ENCODE measurements around the gene FTO.

DNA sequence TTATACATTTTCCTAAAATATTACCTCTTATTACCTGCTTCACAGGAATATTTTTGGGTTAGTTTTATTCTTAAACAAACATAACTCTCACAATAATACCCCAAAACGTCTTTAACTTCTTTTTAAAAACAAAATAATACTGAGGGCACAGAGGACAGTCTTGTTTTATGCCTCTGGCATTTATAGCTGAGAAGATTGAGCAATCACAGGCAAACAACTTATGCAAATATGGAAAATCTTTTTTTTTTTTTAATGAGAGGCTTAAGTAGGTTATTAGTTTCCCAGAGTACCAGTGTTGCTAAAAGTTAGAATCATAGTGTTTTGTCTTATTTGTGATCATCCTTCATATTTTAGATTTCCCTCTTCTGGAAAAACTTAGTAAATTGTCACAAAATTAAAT is 195.0 kb downstream of the FTO start:
- TF ChIP-seq POLR2A (IDR thresholded peaks at IDR 0.05) (no peak), POLR2AphosphoS5 (IDR thresholded peaks at IDR 0.05) (no peak)
- TF ChIP-seq, protein P1, sequence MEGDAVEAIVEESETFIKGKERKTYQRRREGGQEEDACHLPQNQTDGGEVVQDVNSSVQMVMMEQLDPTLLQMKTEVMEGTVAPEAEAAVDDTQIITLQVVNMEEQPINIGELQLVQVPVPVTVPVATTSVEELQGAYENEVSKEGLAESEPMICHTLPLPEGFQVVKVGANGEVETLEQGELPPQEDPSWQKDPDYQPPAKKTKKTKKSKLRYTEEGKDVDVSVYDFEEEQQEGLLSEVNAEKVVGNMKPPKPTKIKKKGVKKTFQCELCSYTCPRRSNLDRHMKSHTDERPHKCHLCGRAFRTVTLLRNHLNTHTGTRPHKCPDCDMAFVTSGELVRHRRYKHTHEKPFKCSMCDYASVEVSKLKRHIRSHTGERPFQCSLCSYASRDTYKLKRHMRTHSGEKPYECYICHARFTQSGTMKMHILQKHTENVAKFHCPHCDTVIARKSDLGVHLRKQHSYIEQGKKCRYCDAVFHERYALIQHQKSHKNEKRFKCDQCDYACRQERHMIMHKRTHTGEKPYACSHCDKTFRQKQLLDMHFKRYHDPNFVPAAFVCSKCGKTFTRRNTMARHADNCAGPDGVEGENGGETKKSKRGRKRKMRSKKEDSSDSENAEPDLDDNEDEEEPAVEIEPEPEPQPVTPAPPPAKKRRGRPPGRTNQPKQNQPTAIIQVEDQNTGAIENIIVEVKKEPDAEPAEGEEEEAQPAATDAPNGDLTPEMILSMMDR (IDR thresholded peaks at IDR 0.05): no peak
